RKO (cell line): ENCODE measurements around the gene CYTL1.
"Not testable (repeated sequence)": the region's sequence is repeated elsewhere in the genome, so short reads cannot be mapped to it uniquely, and the experiment has no call there.

Experiments
- DNase-seq: peaks from one replicate; pipeline ENCODE4 v3.0.0-alpha.2; 2016; ENCODE audit warnings: low spot score

The CYTL1 gene, protein sequence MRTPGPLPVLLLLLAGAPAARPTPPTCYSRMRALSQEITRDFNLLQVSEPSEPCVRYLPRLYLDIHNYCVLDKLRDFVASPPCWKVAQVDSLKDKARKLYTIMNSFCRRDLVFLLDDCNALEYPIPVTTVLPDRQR

GRCh38 chr4:5019274-5019673, at the start of gene CYTL1:
Gene CYTL1 (minus strand): TSS chr4:5019458. CDS start chr4:5019445, 13 bp downstream.
- DNase-seq, result no peak

- no peak for DNase-seq
These were observed 48.6 kb upstream of the CYTL1 start for GRCh38 chr4:5067908-5068307.

GRCh38 chr4:5066968-5067367, 47.7 kb upstream of the CYTL1 start:
- not testable (repeated sequence) for DNase-seq

DNA sequence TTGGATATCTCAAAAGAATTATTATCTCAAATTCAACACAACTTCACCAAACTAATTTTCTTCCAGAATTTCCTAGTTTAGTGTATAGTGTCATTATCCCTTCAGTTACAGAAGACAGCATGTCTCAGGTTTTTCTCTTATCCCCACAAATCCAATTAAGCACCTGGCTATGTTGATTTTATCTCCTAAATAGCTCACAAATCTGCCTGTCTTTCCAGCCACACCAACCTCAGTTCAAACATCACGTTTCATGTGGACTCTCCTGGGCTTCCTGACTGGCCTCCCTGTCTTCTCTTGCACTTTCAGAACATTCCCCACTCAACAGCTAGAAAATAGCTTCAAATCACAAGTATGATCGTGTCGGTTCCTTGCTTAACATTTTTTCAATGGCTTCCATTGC, 46.8 kb upstream of the CYTL1 start:
- DNase-seq, result no peak

- no peak for DNase-seq
These were observed 36.2 kb upstream of the CYTL1 start for GRCh38 chr4:5055411-5055810.

- no peak for DNase-seq
These were observed 35.3 kb upstream of the CYTL1 start for GRCh38 chr4:5054532-5054931.

DNA sequence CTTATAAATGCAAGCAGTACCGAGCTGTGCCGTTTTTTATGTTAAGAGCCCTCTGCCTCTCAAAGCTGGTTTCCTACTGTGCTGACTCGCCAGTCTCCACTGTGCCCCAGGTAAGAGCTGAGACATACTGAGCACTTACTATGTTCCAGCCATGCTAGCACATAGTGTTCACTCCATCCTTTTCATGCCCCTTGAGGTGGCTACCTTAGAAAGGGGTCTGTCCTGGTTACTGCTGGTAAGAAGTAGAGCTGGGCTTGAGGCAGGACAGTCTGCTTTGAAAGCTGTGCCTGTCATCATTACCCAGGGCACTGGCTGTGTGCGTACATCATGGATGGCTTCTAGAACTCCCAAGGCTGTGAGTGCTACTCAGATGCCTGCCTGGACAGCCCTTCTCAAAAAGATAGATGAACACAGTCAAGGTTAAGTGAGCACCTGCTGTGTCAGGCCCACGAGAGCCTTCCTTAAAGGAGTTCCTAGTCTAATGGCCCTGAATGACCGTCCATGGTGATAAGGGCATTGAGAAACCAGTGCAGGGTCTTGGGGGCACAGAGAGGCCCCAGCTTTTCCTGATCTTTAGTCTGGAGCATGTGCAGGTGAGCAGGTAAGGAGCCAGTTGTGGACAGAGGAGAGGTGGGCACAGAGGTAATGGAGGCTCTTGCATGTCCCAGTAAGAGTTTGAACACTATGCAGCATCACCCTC, 33.6 kb upstream of the CYTL1 start:
- DNase-seq, result no peak

GRCh38 chr4:5052204-5052702, 33.0 kb upstream of the CYTL1 start:
- DNase-seq, result no peak

DNA sequence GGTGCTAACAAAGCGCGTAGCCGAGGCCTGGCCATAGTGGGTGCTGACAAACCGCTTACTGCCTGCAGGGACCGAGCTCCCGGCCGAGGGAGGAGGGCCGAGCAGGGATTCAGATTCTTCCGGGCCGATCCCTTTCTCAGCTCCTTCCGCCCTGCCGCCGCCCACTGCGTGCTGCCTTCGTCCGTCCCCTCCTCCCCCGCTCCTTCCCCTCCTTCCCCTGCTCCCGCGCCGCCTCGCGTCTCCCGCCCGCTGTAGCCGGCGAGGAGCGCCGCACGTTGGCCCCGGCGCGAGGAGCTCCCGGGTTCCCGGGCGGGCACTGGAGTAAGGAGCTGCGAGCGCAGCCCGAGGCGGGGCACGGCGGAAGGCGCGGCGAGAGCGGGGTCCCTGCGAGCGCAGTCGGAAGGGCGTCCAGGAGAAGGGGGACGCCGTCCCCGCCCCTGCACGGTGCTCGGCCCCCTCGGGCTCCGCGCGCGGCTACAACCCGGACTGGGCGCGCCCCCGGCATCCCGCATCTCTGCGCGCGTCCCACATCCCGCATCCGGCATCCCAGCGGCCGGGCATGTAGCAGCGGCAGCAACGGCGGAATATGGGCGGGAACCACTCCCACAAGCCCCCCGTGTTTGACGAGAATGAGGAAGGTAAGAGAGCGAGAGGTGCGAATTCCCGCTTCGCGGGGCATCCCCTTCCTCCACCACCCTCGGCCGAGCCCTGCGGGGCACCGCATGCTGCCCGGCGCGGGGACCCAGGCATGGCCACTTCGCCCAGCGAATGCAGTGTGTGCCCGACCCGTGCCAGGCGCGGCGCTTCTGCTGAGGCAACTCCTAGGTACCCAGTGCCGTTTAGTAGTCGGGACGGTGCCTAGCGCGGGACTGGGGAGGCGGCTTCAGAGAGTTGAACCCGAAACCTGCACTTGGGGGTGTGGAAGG, 32.3 kb upstream of the CYTL1 start, which contains the start of gene STK32B:
STK32B (plus strand) TSS at position 203 of the 926 bp plus-strand sequence.
- no peak for DNase-seq

DNA sequence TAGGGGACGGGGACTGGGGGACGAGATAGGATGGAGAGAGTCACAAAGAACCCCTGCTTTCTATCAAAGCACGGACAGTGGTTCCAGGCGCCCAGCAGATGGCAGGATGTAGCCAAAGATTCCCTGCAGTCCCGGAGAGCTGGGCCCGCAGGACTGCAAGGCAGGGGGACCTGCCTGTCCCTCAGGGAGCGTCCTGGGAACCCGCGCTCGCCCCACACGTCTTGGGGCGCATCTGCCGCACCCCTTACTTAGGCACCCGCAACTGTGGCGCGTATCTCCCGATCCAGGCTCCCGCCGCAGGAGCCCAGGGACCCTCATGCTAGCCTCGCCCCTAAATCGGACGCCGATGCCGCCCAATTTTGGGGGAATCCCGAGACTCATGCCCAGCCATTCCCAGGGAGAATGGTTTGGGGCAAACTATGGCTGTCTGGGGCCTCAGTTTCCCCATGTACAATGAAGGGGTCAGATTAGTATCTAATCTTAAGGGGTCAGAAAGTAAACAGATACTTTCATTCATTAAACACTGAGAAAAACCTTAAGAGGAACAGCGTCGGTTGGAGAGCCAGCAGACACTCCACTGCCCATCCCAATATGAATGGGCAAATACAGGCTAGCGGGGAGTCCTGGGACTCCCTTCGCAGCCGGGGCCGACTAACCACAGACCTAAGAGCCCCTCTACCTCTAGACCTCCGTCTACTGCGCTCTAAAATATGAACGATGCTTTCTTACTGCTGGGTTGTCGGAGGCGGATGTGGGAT, 31.4 kb upstream of the CYTL1 start:
- peak; percentile 66 for DNase-seq

DNA sequence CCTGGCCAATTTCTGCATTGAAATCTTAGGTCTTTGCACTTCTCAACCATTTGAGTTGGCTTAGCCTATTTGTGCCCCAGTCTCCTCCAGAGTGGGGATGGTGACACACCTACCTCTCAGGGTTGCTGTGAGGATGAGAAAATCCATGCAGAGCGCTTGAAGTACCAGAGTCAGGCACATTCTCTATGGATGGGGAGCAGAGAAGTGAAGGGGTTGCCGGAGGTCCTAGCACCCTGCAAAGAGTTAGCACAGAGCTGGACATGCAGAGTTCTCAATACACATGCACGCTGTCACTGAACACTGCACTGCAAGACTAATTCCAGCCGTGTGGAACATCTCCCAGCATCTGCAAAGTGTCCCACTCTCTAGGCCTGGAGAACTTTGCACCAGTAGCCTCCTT, 29.5 kb upstream of the CYTL1 start:
- no peak for DNase-seq

DNA sequence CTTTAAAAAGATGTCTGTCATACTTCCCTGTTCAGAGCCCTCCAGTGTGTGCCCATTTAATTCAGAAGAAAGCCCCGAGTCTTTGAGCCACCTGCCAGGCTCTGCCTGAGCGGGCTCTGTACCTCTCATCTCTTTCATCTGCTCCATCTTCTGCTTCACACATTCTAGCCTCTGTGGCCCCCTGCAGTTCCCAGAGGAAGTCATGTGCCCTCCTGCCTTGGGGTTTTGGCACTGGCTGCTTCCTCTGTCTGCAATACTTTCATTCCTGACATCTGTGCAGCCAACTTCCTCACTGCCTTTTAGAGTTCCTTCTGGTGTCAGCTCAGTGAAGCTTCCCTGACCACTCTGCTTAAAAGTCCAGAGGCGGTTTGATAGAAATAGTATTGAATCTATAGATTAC, 25.8 kb upstream of the CYTL1 start:
- no peak for DNase-seq

GRCh38 chr4:5044341-5044740, 25.1 kb upstream of the CYTL1 start:
- no peak for DNase-seq

DNA sequence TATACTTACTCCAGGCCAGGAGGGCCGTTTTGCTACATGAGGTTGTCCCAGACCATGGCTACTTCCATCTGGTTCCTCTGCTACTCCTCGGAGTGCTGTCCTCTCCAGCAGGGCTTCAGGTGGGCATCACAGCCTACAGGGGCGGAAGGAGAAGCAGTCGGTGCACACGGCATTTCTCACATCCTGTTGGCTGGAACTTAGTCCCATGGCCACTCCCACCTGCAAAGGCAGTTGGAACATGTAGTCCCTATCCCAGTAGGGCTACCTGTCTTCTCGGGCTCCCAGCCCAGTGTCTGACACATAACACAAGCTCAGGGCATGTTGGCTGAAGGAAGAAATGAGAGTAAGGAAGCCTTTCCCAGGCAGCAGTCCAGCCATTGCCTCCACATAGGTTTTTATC, 24.3 kb upstream of the CYTL1 start:
- DNase-seq, result no peak

DNA sequence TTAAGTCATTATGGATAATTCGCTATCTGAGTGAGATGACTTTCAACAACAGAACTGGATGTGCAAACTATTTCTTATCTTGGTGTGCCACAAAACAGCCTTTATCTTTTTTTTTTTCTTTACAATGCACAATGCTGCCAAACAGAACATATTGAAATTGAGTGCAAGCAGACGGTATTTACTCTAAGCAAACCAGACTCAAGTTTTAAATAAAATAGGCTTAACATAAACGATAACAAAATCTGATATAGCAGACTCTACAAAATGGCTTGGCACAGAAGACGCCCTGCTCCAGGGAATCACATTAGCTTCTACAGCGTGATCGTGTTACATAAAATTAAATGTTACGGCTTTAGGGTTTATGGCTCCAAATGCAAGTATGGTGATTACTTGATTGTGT, 22.4 kb upstream of the CYTL1 start:
- DNase-seq, result no peak

GRCh38 chr4:5040856-5041620, 21.8 kb upstream of the CYTL1 start:
- no peak for DNase-seq

GRCh38 chr4:5039800-5040199, 20.5 kb upstream of the CYTL1 start:
- no peak for DNase-seq

DNA sequence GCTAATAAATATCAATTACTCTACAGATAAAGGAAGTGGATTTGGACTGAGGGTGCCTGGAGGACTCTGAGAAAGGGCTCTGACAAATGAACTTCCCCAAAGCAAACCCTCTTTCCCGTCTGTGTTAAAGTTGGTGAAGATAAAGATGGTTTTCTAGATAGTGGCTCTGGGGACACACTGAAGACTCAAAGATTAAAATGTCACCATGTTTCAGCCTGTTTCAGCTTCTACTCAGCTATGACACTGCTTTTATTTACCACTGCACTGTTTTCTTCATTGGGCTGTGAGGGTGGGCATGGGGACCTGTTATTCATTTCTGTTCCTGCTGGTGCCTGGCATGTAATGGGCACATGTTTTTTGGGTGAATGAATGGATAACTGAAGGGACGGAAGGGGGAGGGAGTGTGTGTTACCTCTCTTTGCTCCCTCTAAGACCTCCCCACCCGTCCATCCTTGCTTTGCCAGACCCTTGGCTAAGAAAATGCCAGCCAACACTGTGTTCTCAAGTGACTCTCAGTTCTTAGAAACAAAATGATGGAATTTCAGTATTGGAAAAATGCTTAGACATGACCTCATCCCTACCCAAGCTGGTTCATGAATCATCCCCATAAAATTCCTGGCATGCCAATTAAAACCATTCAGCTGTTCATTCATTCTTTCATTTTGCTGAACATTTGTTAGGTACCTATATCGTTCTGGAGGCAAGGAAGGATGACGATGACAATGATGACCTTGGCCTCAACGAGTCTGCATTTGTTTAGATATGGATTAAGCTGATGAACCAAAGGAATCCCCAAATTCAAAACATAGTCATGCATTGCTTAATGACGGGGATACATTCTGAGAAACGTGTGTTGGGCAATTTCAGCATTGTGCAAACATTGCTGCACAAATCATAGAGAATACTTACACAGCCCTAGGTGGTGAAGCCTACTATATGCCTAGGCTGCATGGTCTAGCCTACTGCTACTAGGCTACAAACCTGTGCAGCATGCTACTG, 18.6 kb upstream of the CYTL1 start:
- DNase-seq, result peak; percentile 45

GRCh38 chr4:5036239-5036638, 17.0 kb upstream of the CYTL1 start:
- no peak for DNase-seq

DNA sequence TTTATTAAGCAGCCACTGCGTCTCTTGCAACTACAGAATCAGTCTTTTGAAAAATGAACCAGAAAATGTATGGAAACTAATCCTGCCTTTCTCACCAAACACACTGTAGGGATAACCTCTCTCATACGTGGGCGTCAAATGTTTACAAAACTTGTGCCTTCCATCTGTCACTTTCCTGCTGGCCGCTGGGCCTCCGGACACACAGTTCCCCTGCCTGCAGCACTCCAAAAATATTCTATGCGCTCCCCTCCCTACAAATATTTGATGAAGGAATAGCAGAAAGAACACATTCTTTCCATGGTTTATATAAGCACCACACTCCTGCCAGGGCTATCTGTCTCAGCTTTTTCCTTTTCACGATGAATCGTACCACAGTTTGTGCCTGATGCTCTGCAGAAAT, 14.9 kb upstream of the CYTL1 start:
- no peak for DNase-seq
